Kidney (tissue), 14 donors: ENCODE results near the gene JMJD7. TPM values are rescaled to one million over a fixed set of nuclear protein-coding genes. Genes with fewer than 3 reads are reported as not detected.
A peak's percentile ranks its signal among the peaks of the same experiment; 100 is the strongest.
"Not testable (repeated sequence)": the region's sequence is repeated elsewhere in the genome, so short reads cannot be mapped to it uniquely, and the experiment has no call there.

ENCODE experiments used
- DNase-seq, 5 donors: peaks; one replicate each; pipeline ENCODE4 v3.0.0-alpha.2; 2013 to 2020
- FAIRE-seq: peaks from 2 replicates; lab custom pipeline; 2012; peaks lifted over from hg19 to GRCh38; lab: Jason Lieb, UNC
- H3K27ac ChIP-seq, 2 donors: one replicate each; pipeline ENCODE4 v1.7.0; 2013; ENCODE audit warnings: low read depth in 2 of 2, low read length in 2 of 2, inconsistent platforms in 1 of 2
- H3K27me3 ChIP-seq: one replicate; pipeline ENCODE4 v1.7.1; 2013; ENCODE audit warnings: low read length, inconsistent platforms; ENCODE audit not compliant: control insufficient read depth, insufficient read depth
- H3K36me3 ChIP-seq, 3 donors: one replicate each; pipeline versions ENCODE4 v1.7.0 to v1.7.1; 2013; ENCODE audit warnings: low read length in 3 of 3, control low read depth in 1 of 3, inconsistent platforms in 1 of 3; ENCODE audit not compliant: insufficient read depth in 3 of 3, control insufficient read depth in 2 of 3
- H3K4me1 ChIP-seq, 3 donors: one replicate each; pipeline versions ENCODE4 v1.7.0 to v1.7.1; 2013; ENCODE audit warnings: low read length in 3 of 3, inconsistent platforms in 1 of 3, low read depth in 1 of 3; ENCODE audit not compliant: control insufficient read depth in 2 of 3, insufficient read depth in 2 of 3
- H3K4me3 ChIP-seq, 3 donors: one replicate each; pipeline versions ENCODE4 v1.7.0 to v1.8.1; 2013; ENCODE audit warnings: low read length in 3 of 3, control low read depth in 1 of 3, inconsistent platforms in 1 of 3
- H3K9ac ChIP-seq, 3 donors: one replicate each; pipeline versions ENCODE4 v1.7.0 to v1.7.1; 2013; ENCODE audit warnings: low read length in 3 of 3, control low read depth in 1 of 3, inconsistent platforms in 1 of 3
- H3K9me3 ChIP-seq, 3 donors: one replicate each; pipeline versions ENCODE4 v1.7.0 to v1.7.1; 2013; ENCODE audit warnings: low read length in 3 of 3, control low read depth in 1 of 3, inconsistent platforms in 1 of 3; ENCODE audit not compliant: control insufficient read depth in 2 of 3, insufficient read depth in 1 of 3
- intact Hi-C: fragments of 100-400 bp; cut with DNase I; formaldehyde crosslinking; loops from one replicate; pipeline ENCODE4 v1.11.1; 2022
- polyA plus RNA-seq: library from polyadenylated mRNA; stranded (reverse); fragments of 350-450 nt; fragmentation: Illumina TruSeq; extraction: RNeasy Lipid Tissue Mini Kit (QIAGEN cat#74804); gene quantifications from one replicate; pipeline ENCODE4 v1.2.3, GENCODE V29; 2014; ENCODE audit warnings: low read depth, low replicate concordance; ENCODE audit not compliant: insufficient read depth
- total RNA-seq: library from RNA; stranded (reverse); fragmentation: NEBNext Ultra II Directional; extraction: Animal tissue kit (Norgen Biotek cat#: 25700); gene quantifications from one replicate; pipeline ENCODE4 v1.2.1, GENCODE V29; 2021
- TF ChIP-seq, protein P1 (sequence below): IDR thresholded peaks from 3 replicates; pipeline ENCODE4 v1.5.1; 2012; ENCODE audit warnings: mild to moderate bottlenecking, moderate library complexity, borderline replicate concordance; ENCODE audit not compliant: insufficient read depth; ENCODE audit errors: extremely low read depth
- donor health status: control.
- donor health status: control.
- donor health status: control.
- donor health status: control.
- donor health status: control.
- donor health status: DM: yes; HTN: yes; CAD: no.
- donor health status: Normal renal cell carcinoma (clear cell type).

Gene JMJD7
- total and polyA plus RNA-seq, 2 donors from 2014 or later: 16.2 to 17.6 TPM

DNA sequence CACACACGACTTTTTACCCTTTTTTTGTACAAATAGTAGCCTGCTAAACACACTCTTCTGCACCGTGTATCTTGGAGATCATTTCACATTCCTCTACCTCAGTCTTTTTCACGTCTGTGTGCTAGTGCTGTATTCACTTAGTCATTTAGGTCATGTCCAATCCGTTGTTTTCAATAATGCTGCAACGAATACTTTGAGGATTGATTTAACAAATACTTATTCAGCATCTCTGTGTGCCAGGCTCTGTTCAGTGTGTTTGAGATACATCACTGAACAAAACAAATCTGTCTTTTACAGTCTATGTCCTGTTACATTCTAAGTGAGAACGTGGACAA, 882 bp downstream of the JMJD7 start:
- Histone ChIP-seq H3K4me1 (peaks cover 0 to 6% (median 2%) of the 10 kb centered on the region in 3 donors), H3K27ac (peak overlapping the region in 1 of 2 donors; percentile 11)
- TF ChIP-seq, protein P1, sequence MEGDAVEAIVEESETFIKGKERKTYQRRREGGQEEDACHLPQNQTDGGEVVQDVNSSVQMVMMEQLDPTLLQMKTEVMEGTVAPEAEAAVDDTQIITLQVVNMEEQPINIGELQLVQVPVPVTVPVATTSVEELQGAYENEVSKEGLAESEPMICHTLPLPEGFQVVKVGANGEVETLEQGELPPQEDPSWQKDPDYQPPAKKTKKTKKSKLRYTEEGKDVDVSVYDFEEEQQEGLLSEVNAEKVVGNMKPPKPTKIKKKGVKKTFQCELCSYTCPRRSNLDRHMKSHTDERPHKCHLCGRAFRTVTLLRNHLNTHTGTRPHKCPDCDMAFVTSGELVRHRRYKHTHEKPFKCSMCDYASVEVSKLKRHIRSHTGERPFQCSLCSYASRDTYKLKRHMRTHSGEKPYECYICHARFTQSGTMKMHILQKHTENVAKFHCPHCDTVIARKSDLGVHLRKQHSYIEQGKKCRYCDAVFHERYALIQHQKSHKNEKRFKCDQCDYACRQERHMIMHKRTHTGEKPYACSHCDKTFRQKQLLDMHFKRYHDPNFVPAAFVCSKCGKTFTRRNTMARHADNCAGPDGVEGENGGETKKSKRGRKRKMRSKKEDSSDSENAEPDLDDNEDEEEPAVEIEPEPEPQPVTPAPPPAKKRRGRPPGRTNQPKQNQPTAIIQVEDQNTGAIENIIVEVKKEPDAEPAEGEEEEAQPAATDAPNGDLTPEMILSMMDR: no peak

DNA sequence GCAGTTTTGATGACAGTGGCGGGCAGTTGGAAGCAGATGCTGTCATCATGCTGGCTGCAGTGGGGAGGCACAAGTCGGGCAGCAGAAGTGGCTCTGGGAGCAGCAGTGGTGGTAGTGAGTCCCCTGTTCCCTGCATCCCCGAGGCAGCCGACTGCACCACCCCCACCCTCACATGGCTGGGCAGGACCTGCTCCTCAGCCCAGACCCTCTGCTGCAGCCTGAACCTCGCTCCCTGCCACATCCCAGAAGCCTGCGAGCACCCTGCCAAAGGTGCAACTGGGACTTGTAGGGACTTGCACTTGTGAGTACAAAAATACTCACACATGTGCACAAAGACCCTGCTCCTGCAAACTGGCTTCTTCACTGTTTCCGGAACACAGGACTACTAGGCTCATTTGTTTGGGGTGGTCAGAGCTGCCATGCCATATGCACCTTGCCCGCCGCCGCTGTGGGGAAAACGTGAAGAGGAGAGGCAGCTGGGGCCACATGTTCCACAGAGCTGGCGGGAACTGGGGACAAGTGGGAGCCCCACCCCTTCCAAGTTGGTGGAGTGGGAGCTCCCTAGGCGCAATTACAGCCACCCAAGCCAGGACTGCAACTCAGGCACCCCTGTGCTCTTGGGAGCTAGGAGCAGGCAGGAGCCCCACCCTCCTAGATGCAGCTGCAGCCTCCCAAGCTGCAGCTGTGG, 2.2 kb downstream of the JMJD7 start:
- intact Hi-C loops: no loop called here
- no peak for FAIRE-seq

More for the DNA sequence above, 882 bp downstream of the JMJD7 start:
- Histone ChIP-seq H3K36me3 (peaks cover 0 to 5% (median 0%) of the 10 kb centered on the region in 3 donors), H3K4me3 (peak overlapping the region; percentile 78 to 86 (median 82)), H3K27me3 (no peaks in the 10 kb centered on the region), H3K9ac (peak overlapping the region; percentile 21 to 77 (median 77)), H3K9me3 (no peaks in the 10 kb centered on the region)
- DNase-seq: peak in 1 of 5 donors; percentile 28
- FAIRE-seq: no peak
- intact Hi-C loops: no loop called here

DNA sequence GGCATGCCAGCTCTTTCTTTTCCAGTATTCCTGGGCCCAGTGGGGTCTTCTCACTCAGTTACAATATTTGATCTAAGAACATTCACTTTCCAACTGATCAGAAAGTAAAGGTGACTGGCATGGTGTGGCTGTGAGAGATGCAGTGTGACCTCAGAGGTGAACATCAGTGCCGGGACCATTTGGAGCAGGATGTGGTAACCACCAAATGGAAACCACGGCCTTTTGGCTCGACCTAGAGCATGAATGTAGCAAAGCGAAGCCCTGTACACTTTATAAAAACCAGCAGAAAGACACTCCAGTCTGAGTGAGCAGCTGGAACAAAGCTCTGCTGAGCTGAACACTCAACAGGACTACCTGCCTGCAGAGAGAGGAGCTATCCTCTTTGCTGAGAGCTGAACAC, 3.4 kb downstream of the JMJD7 start:
- H3K4me3 ChIP-seq, H3K27me3 ChIP-seq, H3K36me3 ChIP-seq, intact Hi-C loops, H3K9ac ChIP-seq, FAIRE-seq, H3K4me1 ChIP-seq, H3K9me3 ChIP-seq, H3K27ac ChIP-seq, DNase-seq: not testable (repeated sequence)

More for the DNA sequence above, 2.2 kb downstream of the JMJD7 start:
- TF ChIP-seq, protein P1: no peak
- H3K27me3 ChIP-seq: no peaks in the 10 kb centered on the region
- H3K9me3 ChIP-seq: no peaks in the 10 kb centered on the region
- H3K27ac ChIP-seq: no peak overlapping the region
- H3K9ac ChIP-seq: no peak overlapping the region
- DNase-seq: no peak
- no peaks in the 10 kb centered on the region for H3K36me3 ChIP-seq
- H3K4me3 ChIP-seq: no peak overlapping the region
- H3K4me1 ChIP-seq: peaks cover 0 to 6% (median 2%) of the 10 kb centered on the region in 3 donors

DNA sequence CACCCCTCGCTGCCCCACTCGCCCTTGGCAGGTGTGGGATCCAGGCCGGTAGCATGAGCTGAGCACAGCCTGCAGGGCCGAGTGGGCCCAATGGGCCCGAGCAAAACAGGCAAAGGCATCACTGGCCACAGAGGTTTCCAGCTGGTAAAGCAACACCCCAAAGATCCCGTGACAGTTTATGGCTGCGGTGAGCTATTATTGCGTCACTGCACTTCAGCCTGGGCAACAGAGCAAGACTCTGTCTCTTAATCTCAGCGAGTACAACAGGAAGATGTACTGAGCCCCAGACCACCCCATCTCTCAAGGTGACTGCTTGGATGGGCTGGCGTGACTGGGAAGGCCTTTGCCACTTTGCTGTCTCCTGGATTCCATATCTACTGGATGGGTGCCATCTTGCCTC, 4.3 kb downstream of the JMJD7 start:
- FAIRE-seq (no peak), DNase-seq (no peak)
- no peaks in the 10 kb centered on the region for H3K36me3 ChIP-seq
- no peaks in the 10 kb centered on the region for H3K27me3 ChIP-seq
- H3K4me3 ChIP-seq: no peak overlapping the region
- H3K9me3 ChIP-seq: no peaks in the 10 kb centered on the region
- H3K9ac ChIP-seq: no peak overlapping the region
- peaks cover 0 to 6% (median 2%) of the 10 kb centered on the region in 3 donors for H3K4me1 ChIP-seq
- H3K27ac ChIP-seq: no peak overlapping the region
- TF ChIP-seq, protein P1: no peak
- intact Hi-C loops: no loop called here
